Peyer's patch (tissue), 4 donors: ENCODE results near the gene AHR.

Experiments used
- POLR2A ChIP-seq, 2 donors: fragments of 450-650 bp; IDR thresholded peaks; one replicate each; pipeline ENCODE4 v1.5.1; 2017; ENCODE audit warnings: antibody characterized with exemption in 2 of 2, mild to moderate bottlenecking in 2 of 2, moderate library complexity in 2 of 2
- TF ChIP-seq, protein P1 (sequence below), 6 experiments: fragments of 450-650 bp in 4 of 6; fragments of 200-600 bp in 2 of 6; sonication (generic) in 1 of 6; IDR thresholded peaks; one replicate each; pipeline ENCODE4 v1.5.1; 2017 to 2019; ENCODE audit warnings: antibody characterized with exemption in 6 of 6, mild to moderate bottlenecking in 3 of 6, moderate library complexity in 1 of 6

DNA sequence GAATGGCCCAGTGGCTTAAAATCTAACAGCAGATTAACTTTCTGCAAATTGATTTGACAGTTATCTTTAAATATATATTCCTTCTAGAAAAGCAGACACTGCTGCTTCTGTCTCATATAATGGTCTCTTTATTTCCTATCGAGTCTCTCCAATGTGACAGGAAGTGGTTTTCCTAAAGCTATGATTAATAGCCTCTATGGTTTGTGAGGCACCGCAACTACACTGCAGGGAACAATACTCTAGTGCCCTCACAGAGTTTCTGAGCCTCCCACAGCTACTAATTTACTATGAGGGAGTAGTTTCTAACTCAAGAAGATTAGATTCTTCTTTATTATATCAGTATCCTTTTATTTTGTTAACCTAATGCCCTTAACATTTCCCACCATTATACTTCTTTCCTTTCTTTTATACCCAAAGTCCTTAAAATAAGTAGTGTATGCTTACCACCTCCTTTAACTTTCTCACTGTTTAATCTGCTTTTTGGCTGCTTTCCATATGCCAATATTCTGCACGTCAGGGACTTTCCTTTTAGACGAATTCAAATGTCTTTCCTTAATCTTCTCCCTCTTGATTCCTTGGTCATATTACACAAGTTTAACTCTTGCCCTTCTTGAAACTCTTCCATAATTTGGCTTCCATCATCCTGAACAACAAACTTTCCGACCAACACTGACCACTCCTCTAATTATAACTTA lies 23.8 kb upstream of the AHR start:
- TF ChIP-seq, protein P1, sequence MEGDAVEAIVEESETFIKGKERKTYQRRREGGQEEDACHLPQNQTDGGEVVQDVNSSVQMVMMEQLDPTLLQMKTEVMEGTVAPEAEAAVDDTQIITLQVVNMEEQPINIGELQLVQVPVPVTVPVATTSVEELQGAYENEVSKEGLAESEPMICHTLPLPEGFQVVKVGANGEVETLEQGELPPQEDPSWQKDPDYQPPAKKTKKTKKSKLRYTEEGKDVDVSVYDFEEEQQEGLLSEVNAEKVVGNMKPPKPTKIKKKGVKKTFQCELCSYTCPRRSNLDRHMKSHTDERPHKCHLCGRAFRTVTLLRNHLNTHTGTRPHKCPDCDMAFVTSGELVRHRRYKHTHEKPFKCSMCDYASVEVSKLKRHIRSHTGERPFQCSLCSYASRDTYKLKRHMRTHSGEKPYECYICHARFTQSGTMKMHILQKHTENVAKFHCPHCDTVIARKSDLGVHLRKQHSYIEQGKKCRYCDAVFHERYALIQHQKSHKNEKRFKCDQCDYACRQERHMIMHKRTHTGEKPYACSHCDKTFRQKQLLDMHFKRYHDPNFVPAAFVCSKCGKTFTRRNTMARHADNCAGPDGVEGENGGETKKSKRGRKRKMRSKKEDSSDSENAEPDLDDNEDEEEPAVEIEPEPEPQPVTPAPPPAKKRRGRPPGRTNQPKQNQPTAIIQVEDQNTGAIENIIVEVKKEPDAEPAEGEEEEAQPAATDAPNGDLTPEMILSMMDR (IDR thresholded peaks at IDR 0.05) = no peak
- no peak for TF ChIP-seq POLR2A (IDR thresholded peaks at IDR 0.05)
